ENCODE results near the gene RSPRY1.
A peak's percentile ranks its signal among the peaks of the same experiment; 100 is the strongest.

The RSPRY1 gene

DNA sequence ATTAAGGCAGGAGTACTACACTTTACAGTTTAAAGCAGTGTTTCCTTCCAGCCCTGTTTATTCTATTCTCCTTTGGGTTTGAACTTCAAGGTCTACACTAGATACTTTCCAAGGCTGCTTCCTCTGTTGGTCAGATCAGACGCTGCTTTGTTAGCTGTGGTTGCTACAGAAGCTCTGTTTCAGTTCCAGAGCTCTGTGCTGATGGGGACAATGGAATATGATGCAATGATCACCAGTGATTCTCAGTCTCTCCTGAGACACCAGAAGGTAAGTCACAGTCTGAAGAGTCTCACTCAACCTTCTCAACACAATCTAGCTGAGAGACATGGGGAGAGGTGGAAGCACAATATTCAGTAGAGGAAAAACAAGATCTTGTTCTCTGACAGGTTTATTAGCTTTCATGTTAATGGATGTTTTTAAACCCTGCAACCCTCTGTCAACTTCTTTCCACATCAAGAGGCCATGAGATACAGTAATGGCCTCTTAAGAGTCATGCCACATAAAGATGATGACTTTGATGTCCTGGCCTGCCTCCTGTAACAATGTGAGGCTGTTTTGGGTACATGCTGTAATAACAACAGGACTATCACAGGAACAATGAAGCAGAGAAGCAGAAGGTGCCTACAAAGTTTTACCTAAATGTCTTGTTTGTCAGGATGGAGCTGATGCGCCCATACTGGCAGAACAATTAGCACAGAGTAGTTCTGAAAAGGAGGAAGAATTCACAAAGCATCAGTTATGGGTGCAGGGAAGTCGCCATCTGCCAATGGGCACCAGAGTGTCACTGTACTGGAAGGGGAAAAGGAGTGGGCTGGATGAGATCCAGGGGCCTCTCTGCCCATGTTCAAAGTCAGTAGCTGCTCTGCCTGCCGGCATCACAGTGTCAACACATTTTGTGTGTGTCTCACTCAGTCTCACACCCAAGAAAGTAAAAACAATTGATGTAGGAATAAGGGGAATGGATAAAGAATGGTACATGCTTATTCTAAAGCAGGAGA lies 33.7 kb upstream of the RSPRY1 start:
- no peak for DNase-seq (ENCODE audit: low read depth)

- DNase-seq (ENCODE audit: low read depth) = no peak
These were observed 32.3 kb upstream of the RSPRY1 start for GRCh38 chr16:57153841-57154240.

GRCh38 chr16:57155702-57156350 lies 30.3 kb upstream of the RSPRY1 start:
- no peak for DNase-seq (ENCODE audit: low read depth)

DNA sequence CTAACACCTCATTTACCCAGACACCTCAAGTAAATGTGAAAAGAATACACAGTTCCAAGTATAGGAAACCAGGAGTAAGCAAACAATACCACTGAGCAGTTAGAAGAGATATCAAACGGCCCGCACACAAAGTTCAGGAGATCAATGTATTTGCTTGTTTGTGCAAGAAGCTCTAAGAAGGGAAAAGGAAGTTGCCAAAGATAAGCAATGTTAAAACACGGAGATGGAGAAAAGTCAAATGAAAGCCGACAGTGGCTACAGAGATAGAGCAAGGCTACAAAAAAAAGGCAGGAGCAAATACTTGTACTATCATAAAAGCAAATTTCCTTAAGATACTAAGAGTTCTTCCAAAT lies 29.8 kb upstream of the RSPRY1 start:
- DNase-seq (ENCODE audit: low read depth) = no peak

DNA sequence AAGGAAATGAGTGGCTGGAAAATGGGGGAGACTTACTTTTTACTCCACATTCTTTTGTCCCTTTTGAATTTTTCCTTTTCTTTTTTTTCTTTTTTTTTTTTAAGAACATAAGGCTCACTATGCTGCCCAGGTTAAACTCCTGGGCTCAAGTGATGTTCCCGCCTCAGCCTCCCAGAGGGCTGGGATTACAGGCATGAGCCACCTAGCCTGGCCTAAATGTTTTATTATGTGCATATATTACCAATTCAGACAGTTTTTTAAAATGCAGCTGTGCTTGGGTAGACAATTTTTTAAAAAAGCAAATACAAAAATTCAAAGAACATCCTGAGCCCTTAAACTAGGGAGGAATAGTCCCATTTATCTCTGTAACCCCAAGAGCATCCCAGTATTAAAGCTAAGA lies 28.6 kb upstream of the RSPRY1 start:
- no peak for DNase-seq (ENCODE audit: low read depth)

DNA sequence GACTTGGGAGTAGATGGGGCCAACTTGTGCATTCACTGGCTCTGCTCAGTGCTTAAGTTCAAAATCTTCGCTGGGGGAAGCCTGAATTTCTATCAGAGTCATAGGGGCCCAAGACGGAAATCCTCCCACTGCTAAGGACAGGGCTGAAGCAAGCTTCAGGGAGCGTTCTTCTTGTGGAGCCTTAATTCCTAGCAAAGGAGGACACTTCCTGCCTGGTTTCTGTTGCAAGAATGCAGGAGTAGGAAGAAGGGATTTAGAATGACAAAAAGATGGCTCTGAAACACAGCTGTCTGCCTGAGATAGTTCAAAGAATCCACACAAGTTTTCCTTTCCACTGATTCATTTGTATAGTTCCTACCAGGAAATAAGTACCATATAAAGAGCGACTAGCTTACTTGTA lies 26.7 kb upstream of the RSPRY1 start:
- no peak for DNase-seq (ENCODE audit: low read depth)

DNA sequence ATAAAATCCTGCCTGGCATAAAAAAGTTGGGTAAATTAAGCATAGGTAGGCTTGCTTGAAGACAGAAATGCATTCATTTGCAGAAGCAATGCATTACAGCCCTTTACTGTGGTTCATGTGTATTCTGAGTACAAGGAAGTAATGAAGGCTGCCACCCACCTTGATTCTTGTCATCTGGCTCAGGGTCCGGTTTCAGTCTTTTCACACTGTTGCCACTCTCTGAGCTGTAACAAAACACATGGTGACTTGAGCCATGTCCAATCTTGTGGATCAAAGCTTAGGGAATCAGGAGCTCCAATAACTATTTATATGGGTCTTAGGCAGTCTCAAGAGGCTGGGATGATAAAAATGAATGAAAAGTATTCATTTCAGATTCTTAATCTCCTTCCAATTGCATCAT lies 22.3 kb upstream of the RSPRY1 start:
- DNase-seq (ENCODE audit: low read depth) = no peak

DNA sequence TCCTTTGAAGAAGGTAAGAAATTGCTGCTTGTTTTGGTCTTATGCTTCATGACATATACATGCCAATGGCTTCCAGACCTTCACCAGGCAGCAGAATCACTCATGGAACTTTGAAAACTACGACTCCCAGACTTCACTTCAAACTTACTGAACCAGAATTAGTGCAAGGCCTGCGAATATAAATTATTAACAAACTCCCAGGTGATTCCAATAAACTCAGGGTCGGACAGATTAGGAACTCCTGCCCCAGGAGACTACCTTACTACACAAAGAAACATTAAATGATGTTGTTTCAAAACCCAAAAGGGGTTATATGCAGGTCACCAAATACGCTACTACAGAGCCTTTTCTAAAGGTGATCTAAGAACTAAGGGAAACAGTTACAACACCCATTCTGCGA lies 20.6 kb upstream of the RSPRY1 start:
- no peak for DNase-seq (ENCODE audit: low read depth)

GRCh38 chr16:57165938-57166337 lies 20.2 kb upstream of the RSPRY1 start:
- no peak for DNase-seq (ENCODE audit: low read depth)

GRCh38 chr16:57166451-57166850 lies 19.7 kb upstream of the RSPRY1 start:
- DNase-seq (ENCODE audit: low read depth) = no peak

- DNase-seq (ENCODE audit: low read depth) = no peak
These were observed 19.2 kb upstream of the RSPRY1 start for GRCh38 chr16:57166951-57167350.

GRCh38 chr16:57167538-57167937 lies 18.6 kb upstream of the RSPRY1 start:
- no peak for DNase-seq (ENCODE audit: low read depth)

GRCh38 chr16:57167953-57168352 lies 18.2 kb upstream of the RSPRY1 start:
- no peak for DNase-seq (ENCODE audit: low read depth)

GRCh38 chr16:57169327-57169726 lies 16.8 kb upstream of the RSPRY1 start:
- DNase-seq (ENCODE audit: low read depth) = no peak

GRCh38 chr16:57172721-57173290 lies 13.3 kb upstream of the RSPRY1 start:
- no peak for DNase-seq (ENCODE audit: low read depth)

DNA sequence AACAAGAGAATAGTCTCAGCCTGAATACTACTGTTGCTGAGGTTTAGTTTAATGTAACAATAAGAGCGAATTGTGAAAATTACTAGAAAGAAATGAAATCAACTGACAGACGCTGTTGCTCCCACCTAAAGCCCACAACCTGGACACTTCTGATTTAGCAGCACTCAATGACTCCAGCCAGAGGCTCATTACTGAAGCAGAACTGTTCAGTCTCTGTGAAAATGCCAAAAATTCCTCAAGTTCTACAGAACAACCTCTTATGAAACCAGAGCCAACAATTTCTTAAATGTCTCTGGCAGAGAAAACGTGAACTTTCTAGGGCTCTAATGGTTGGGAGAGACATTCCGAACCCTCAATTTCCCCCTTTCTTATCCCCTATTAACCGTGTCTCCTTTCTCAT lies 10.2 kb upstream of the RSPRY1 start:
- no peak for DNase-seq (ENCODE audit: low read depth)

GRCh38 chr16:57178196-57178595 lies 7.9 kb upstream of the RSPRY1 start:
- no peak for DNase-seq (ENCODE audit: low read depth)

- no peak for DNase-seq (ENCODE audit: low read depth)
These were observed 7.3 kb upstream of the RSPRY1 start for GRCh38 chr16:57178793-57179212.

DNA sequence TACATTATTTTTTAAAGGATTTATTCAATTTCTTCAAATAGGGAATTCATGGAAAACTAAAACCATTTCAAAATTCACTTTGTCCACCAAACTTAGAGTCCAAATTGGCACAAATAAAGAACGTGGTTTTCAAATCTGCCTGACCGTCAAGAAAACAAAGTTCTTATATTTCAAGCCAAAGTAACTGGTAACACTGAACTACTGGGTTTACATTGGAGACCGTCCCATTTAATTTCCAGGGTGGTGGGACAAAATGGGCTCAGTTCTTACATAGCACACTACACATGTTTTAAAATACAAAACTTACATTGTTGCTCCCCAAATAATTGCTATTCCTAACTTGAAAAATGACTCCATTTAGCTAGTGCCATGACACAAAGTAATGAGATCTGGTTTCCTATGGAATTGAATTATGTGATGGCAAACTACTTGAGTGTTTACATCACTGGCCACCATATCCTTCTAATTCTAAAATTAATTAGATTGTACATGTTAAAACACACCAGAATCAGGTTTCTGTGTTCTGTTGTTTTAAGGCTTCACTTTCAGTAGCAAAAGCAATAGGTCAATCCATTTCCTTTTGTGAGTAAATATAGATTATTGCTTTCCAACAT lies 6.8 kb upstream of the RSPRY1 start:
- DNase-seq (ENCODE audit: low read depth) = no peak

GRCh38 chr16:57184113-57184512 lies 2.0 kb upstream of the RSPRY1 start:
- no peak for DNase-seq (ENCODE audit: low read depth)

GRCh38 chr16:57184887-57185445 lies 1.2 kb upstream of the RSPRY1 start:
- DNase-seq (ENCODE audit: low read depth) = no peak

DNA sequence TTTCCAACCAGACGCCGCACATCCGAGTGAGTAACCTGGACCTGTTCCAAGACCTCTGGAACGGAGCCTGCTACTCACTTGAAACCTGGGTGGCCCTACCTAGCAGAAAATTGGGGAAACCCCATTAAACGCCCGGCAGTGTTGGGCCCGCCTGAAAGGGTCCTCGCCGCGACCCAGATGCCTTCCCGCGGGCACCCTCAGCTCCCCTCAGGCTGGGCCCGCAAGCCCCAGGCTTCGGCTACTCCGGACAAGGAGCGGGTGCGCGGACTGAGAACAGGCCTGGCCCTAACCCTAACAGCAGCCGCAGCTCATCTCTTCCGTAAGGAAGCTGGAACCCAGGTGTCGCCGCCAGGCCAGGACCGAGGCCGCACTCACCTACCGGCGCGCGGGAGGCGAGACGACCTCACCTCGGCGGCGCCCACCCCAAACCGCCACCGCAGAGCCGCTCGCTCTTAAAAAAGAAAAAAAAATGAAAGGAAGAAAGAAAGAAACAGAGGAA lies 634 bp upstream of the RSPRY1 start:
- peak; percentile 28 for DNase-seq (ENCODE audit: low read depth)

Measured in stimulated activated CD8-positive, alpha-beta memory T cell treated with anti-CD3 and anti-CD28 coated beads, Interleukin-4, amount 100 ng/mL, for 24 hours (primary cell).